OCI-LY7 (cell line): ENCODE data around the gene CYB561D1. TPM values are rescaled to one million over a fixed set of nuclear protein-coding genes. Genes with fewer than 3 reads are reported as not detected.

Experiments used
- BruUV-seq: library from RNA; stranded (reverse); fragments of 400-500 nt; replicated peaks from 2 replicates; lab custom pipeline; 2021; lab: Mats Ljungman, UMichigan
- CTCF ChIA-PET: fragments of 300-600 bp; sonication (Branson Sonifier 250); formaldehyde crosslinking; loops from one replicate; lab custom pipeline; 2022; ENCODE audit warnings: antibody characterized with exemption; ENCODE audit not compliant: unreplicated experiment; lab: Charles Lee
- POLR2A ChIA-PET: fragments of 300-600 bp; sonication (Branson Sonifier 250); formaldehyde crosslinking; loops from one replicate; lab custom pipeline; 2022; ENCODE audit warnings: antibody characterized with exemption; lab: Charles Lee
- DNase-seq: peaks from one replicate; pipeline ENCODE4 v3.0.0-alpha.2; 2015; ENCODE audit warnings: low spot score
- H2AFZ ChIP-seq: fragments of 200-600 bp; sonication (generic), shearing (Covaris generic); 2 replicates; pipeline ENCODE4 v1.6.1; 2014; ENCODE audit warnings: mild to moderate bottlenecking, antibody characterized with exemption, low read length, moderate library complexity
- H3K27ac ChIP-seq: fragments of 200-600 bp; sonication (generic); 2 replicates; pipeline ENCODE4 v1.5.1; 2014; ENCODE audit warnings: mixed run types, low read depth, mild to moderate bottlenecking, moderate library complexity, low read length, inconsistent platforms; ENCODE audit not compliant: poor library complexity, severe bottlenecking
- H3K36me3 ChIP-seq: fragments of 200-600 bp; sonication (generic); 2 replicates; pipeline ENCODE4 v1.6.1; 2014; ENCODE audit warnings: mild to moderate bottlenecking, antibody characterized with exemption, low read length, moderate library complexity, mixed read lengths; ENCODE audit not compliant: insufficient read depth
- H3K4me1 ChIP-seq: fragments of 200-600 bp; sonication (generic); 2 replicates; pipeline ENCODE4 v1.5.1; 2014; ENCODE audit warnings: mild to moderate bottlenecking, low read length; ENCODE audit not compliant: insufficient read depth, poor library complexity, severe bottlenecking
- H3K4me2 ChIP-seq: fragments of 200-600 bp; sonication (generic); 2 replicates; pipeline ENCODE4 v1.6.1; 2014; ENCODE audit warnings: mild to moderate bottlenecking, low read length
- H3K4me3 ChIP-seq: fragments of 200-600 bp; sonication (generic); 2 replicates; pipeline ENCODE4 v1.5.1; 2014; ENCODE audit warnings: mild to moderate bottlenecking, low read depth, low read length; ENCODE audit not compliant: poor library complexity, severe bottlenecking
- H3K79me2 ChIP-seq: fragments of 200-600 bp; sonication (generic); 2 replicates; pipeline ENCODE4 v1.6.1; 2016; ENCODE audit warnings: low read depth, mild to moderate bottlenecking, low read length, moderate library complexity, mixed read lengths; ENCODE audit not compliant: insufficient read depth
- H3K9me2 ChIP-seq: fragments of 200-600 bp; sonication (generic); 2 replicates; pipeline ENCODE4 v1.6.1; 2016; ENCODE audit warnings: mild to moderate bottlenecking, low read length, mixed read lengths; ENCODE audit not compliant: insufficient read depth
- H3K9me3 ChIP-seq: fragments of 200-600 bp; sonication (generic); 2 replicates; pipeline ENCODE4 v1.6.1; 2014; ENCODE audit warnings: mild to moderate bottlenecking, mixed run types, low read length, mixed read lengths
- H4K20me1 ChIP-seq: fragments of 200-600 bp; sonication (generic); 2 replicates; pipeline ENCODE4 v1.6.1; 2014; ENCODE audit warnings: mild to moderate bottlenecking, antibody characterized with exemption, low read length, moderate library complexity, mixed read lengths; ENCODE audit not compliant: insufficient read depth
- CTCF ChIP-seq: fragments of 200-600 bp; sonication (generic); conservative IDR thresholded peaks from 2 replicates; pipeline ENCODE4 v1.5.1; 2014; ENCODE audit warnings: mild to moderate bottlenecking, antibody characterized with exemption, low read length, moderate library complexity, mixed read lengths
- EZH2phosphoT487 ChIP-seq: fragments of 200-600 bp; sonication (generic); IDR thresholded peaks from 2 replicates; pipeline ENCODE4 v1.6.1; 2018; ENCODE audit warnings: low read depth, borderline replicate concordance, mild to moderate bottlenecking, mixed run types, antibody characterized with exemption, low read length, moderate library complexity, mixed read lengths
- intact Hi-C: fragments of 100-400 bp; cut with micrococcal nuclease; formaldehyde crosslinking; loops from one replicate; pipeline ENCODE4 v1.10.0; 2022; ENCODE audit not compliant: unreplicated experiment
- total RNA-seq, 2 experiments: library from RNA; depleted of rRNA in 1 of 2; stranded (reverse); fragments of >200 nt in 1 of 2; shearing (Covaris generic) in 1 of 2; gene quantifications; 2 replicates each; pipeline ENCODE4 v1.2.3, GENCODE V29; 2014 to 2022

CYB561D1 gene
- total RNA-seq, 2 experiments from 2014 or later = 6.2 to 10.5 TPM

DNA sequence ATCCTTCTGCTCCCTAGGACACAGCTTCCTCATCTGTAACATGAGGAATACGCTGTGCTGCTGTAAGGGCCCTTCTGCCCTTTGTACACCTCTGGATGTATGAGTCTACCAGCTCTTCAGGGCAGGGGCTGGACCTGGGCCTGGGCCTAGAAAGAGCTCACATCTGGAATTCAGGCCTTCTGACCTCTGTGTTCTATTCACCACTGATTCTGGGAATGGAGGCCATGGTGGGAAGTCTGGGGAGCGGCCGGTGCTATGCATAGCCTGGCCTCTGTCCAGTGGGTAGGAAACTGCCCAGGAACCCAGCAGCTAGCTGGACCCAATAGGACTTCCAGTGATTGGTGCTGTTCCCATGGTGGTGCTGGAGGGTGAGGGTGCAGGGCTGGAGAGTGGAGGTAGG is 34.8 kb downstream of the CYB561D1 start:
- no peak for TF ChIP-seq EZH2phosphoT487
- TF ChIP-seq CTCF = no peak
- BruUV-seq = no TSS peak
- no peaks in the 10 kb centered on the region for H3K9me2 ChIP-seq
- ChIA-PET CTCF (no interaction called here), POLR2A (interaction anchor here (0.7 to 1.0 kb wide), 2 partner anchors 16 to 22 kb away, joined by 3 read pairs; no protein-coding TSS in a partner anchor)
- H3K4me3 ChIP-seq = no peak overlapping the region
- no peak overlapping the region for H3K4me2 ChIP-seq
- DNase-seq = no peak
- H3K27ac ChIP-seq = no peak overlapping the region
- H3K36me3 ChIP-seq = no peaks in the 10 kb centered on the region
- H3K4me1 ChIP-seq = peaks cover 6% of the 10 kb centered on the region
- intact Hi-C loops = no loop called here
- no peaks in the 10 kb centered on the region for H4K20me1 ChIP-seq
- no peaks in the 10 kb centered on the region for H3K79me2 ChIP-seq
- H3K9me3 ChIP-seq = no peaks in the 10 kb centered on the region
- H2AFZ ChIP-seq = no peak overlapping the region

DNA sequence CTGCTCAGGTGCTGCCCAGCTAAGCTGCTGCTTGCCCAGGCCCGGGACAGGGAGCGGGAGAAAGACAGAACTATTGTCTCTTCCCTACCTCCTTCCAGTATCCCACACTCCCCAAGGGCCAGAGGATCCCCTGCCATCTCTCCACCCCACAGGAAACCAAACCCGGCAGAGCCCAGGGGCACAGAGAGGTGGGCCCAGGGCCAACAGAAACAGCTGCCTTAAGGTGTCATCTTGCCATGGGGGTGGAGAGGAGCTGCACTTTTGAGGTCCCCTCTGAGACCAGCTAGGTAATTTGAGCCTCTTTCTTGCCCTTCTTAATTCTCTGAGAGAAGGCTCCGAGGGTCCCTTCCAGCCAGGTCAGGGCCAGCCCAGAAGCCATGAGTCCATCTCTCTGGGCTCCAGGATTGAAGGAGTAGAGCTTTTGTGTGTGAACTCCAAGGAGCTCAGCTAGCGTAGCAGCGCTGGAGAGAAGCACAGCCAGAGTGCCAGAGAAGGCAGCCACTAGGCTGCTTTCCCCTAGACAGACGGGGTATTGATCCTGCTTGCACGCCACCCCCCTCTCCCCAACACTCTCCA is 36.1 kb downstream of the CYB561D1 start:
- Histone ChIP-seq H3K4me2 (no peak overlapping the region), H3K9me2 (no peaks in the 10 kb centered on the region), H3K9me3 (no peaks in the 10 kb centered on the region), H4K20me1 (no peaks in the 10 kb centered on the region), H3K4me1 (peaks cover 6% of the 10 kb centered on the region), H3K27ac (no peak overlapping the region), H3K36me3 (no peaks in the 10 kb centered on the region), H3K79me2 (no peaks in the 10 kb centered on the region), H3K4me3 (no peak overlapping the region), H2AFZ (no peak overlapping the region)
- POLR2A ChIA-PET = interaction anchor here (0.9 to 1.6 kb wide), 5 partner anchors 11 to 247 kb away, joined by 3 to 6 read pairs (median 4); partner anchors contain the start of genes GNAI3 and PSRC1
- TF ChIP-seq CTCF (no peak), EZH2phosphoT487 (no peak)
- CTCF ChIA-PET = interaction anchor here (1.0 to 1.2 kb wide), 3 partner anchors 17 to 40 kb away, joined by 3 to 5 read pairs (median 4); partner anchors contain the start of gene AMIGO1
- intact Hi-C loops = no loop called here
- DNase-seq = no peak
- BruUV-seq = no TSS peak

GRCh38 chr1:109530457-109531087 is 36.7 kb downstream of the CYB561D1 start:
- no peaks in the 10 kb centered on the region for H3K9me3 ChIP-seq
- DNase-seq = no peak
- intact Hi-C loops = no loop called here
- no peaks in the 10 kb centered on the region for H4K20me1 ChIP-seq
- no TSS peak for BruUV-seq
- H2AFZ ChIP-seq = no peak overlapping the region
- peaks cover 6% of the 10 kb centered on the region for H3K4me1 ChIP-seq
- H3K9me2 ChIP-seq = no peaks in the 10 kb centered on the region
- ChIA-PET POLR2A (interaction anchor here (0.9 to 1.6 kb wide), 5 partner anchors 10 to 248 kb away, joined by 3 to 6 read pairs (median 4); partner anchors contain the start of genes GNAI3 and PSRC1), CTCF (interaction anchor here (1.0 to 1.2 kb wide), 3 partner anchors 17 to 40 kb away, joined by 3 to 5 read pairs (median 4); partner anchors contain the start of gene AMIGO1)
- no peak overlapping the region for H3K4me2 ChIP-seq
- TF ChIP-seq EZH2phosphoT487 = no peak
- no peak for TF ChIP-seq CTCF
- H3K79me2 ChIP-seq = no peaks in the 10 kb centered on the region
- H3K4me3 ChIP-seq = no peak overlapping the region
- no peaks in the 10 kb centered on the region for H3K36me3 ChIP-seq
- H3K27ac ChIP-seq = no peak overlapping the region
